Right lobe of liver (tissue), 6 donors: Measurements from ENCODE around the gene PCLAF. TPM values are rescaled to one million over a fixed set of nuclear protein-coding genes. Genes with fewer than 3 reads are reported as not detected.
"Not testable (repeated sequence)": the region's sequence is repeated elsewhere in the genome, so short reads cannot be mapped to it uniquely, and the experiment has no call there.

Source experiments
- ATAC-seq, 4 donors: fragments of 200-7000 bp; cut with Tn5 transposase; one replicate each; pipeline ENCODE4 v1.9.1; 2020; ENCODE audit warnings: mild to moderate bottlenecking in 4 of 4, moderate library complexity in 4 of 4
- DNase-seq, 3 donors: peaks; one replicate each; pipeline ENCODE4 v3.0.0-alpha.2; 2020
- H3K27ac ChIP-seq, 3 donors: fragments of 200-600 bp; one replicate each; pipeline ENCODE4 v1.8.0; 2022
- H3K27me3 ChIP-seq, 2 donors: fragments of 200-600 bp; one replicate each; pipeline ENCODE4 v1.8.0; 2022
- H3K36me3 ChIP-seq, 4 donors: fragments of 200-600 bp; sonication (generic) in 1 of 4; one replicate each; pipeline versions ENCODE4 v1.5.1 to v1.8.0; 2017 to 2022; ENCODE audit warnings: control low read depth in 1 of 4
- H3K4me1 ChIP-seq, 4 donors: fragments of 200-600 bp; sonication (generic) in 1 of 4; one replicate each; pipeline versions ENCODE4 v1.5.1 to v1.8.0; 2017 to 2022; ENCODE audit warnings: control low read depth in 1 of 4
- H3K4me3 ChIP-seq, 3 donors: fragments of 200-600 bp; one replicate each; pipeline ENCODE4 v1.8.0; 2022
- H3K9me3 ChIP-seq, 4 donors: fragments of 200-600 bp; sonication (generic) in 1 of 4; one replicate each; pipeline versions ENCODE4 v1.5.1 to v1.8.0; 2017 to 2022; ENCODE audit warnings: control low read depth in 1 of 4
- CTCF ChIP-seq, 4 donors: fragments of 200-600 bp in 3 of 4; fragments of 450-650 bp in 1 of 4; IDR thresholded peaks; one replicate each; pipeline versions ENCODE4 v1.5.1 to v1.8.0; 2016 to 2022; ENCODE audit warnings: antibody characterized with exemption in 4 of 4, mild to moderate bottlenecking in 2 of 4
- POLR2A ChIP-seq: fragments of 450-650 bp; IDR thresholded peaks from one replicate; pipeline ENCODE4 v1.6.1; 2017; ENCODE audit warnings: antibody characterized with exemption, mild to moderate bottlenecking
- WGBS: methylation state at CpG from one replicate; pipeline ENCODE4 v1.1.6; 2018; ENCODE audit warnings: low coverage, low lambda C conversion rate; ENCODE audit not compliant: insufficient coverage; ENCODE audit errors: missing lambda C conversion rate; 5-methylcytosine and 5-hydroxymethylcytosine counted together
- intact Hi-C, 2 donors: fragments of 100-400 bp; cut with DNase I; formaldehyde crosslinking; loops; one replicate each; pipeline versions ENCODE4 v1.11.2 to v1.14.1; 2022
- total RNA-seq, 6 experiments: library from RNA; depleted of rRNA in 2 of 6; stranded (reverse); fragments of >200 nt in 2 of 6; fragmentation: NEBNext Ultra II Directional in 3 of 6; extraction: Animal tissue kit (Norgen Biotek cat#: 25700) in 3 of 6; gene quantifications; one replicate each; pipeline versions ENCODE4 v1.1.0 to v1.2.4, GENCODE V29; 2016 to 2023
- donor health status: DM: no; HTN: yes; CAD: no.
- donor health status: DM: no; HTN: no; CAD: no.
- donor health status: DM: no; HTN: no; CAD: no.
- donor health status: DM: no; HTN: yes; CAD: no.
- donor health status: DM: no; HTN: yes; CAD: no.

The PCLAF gene
- total RNA-seq, 6 experiments from 2014 or later: 0.60 to 5.6 (median 2.1) TPM

- TF ChIP-seq CTCF (IDR thresholded peaks at IDR 0.05) (no peak), POLR2A (no peak)
- Histone ChIP-seq H3K4me1 (no peaks in the 10 kb centered on the region), H3K36me3 (no peaks in the 10 kb centered on the region), H3K27ac (no peak overlapping the region), H3K4me3 (no peak overlapping the region), H3K9me3 (no peaks in the 10 kb centered on the region), H3K27me3 (no peaks in the 10 kb centered on the region)
- DNase-seq (no peak), ATAC-seq (no peak)
- intact Hi-C loops: no loop called here
- 75% methylated on average over 2 of the region's 2 CpGs for WGBS
These were observed 47.7 kb downstream of the PCLAF start for GRCh38 chr15:64333516-64333915.

- intact Hi-C loops, ATAC-seq, H3K4me1 ChIP-seq, H3K9me3 ChIP-seq, H3K4me3 ChIP-seq, H3K36me3 ChIP-seq, DNase-seq, H3K27me3 ChIP-seq, H3K27ac ChIP-seq: not testable (repeated sequence)
- no CpG with 5 or more reads among the region's 3 CpGs for WGBS
These were observed 49.6 kb downstream of the PCLAF start for GRCh38 chr15:64331668-64332067.

GRCh38 chr15:64326975-64327374, 54.3 kb downstream of the PCLAF start:
- DNase-seq, H3K27me3 ChIP-seq, intact Hi-C loops, H3K4me3 ChIP-seq, H3K36me3 ChIP-seq, H3K27ac ChIP-seq, ATAC-seq, H3K4me1 ChIP-seq, H3K9me3 ChIP-seq: not testable (repeated sequence)
- 67% methylated on average over 3 of the region's 15 CpGs for WGBS

GRCh38 chr15:64326458-64326857, 54.8 kb downstream of the PCLAF start:
- WGBS: 96% methylated on average over 6 of the region's 20 CpGs
- DNase-seq, H3K27me3 ChIP-seq, H3K4me3 ChIP-seq, ATAC-seq, H3K36me3 ChIP-seq, H3K4me1 ChIP-seq, H3K27ac ChIP-seq, intact Hi-C loops, H3K9me3 ChIP-seq: not testable (repeated sequence)

GRCh38 chr15:64324165-64324877, 56.9 kb downstream of the PCLAF start:
- 90% methylated on average over 4 of the region's 5 CpGs for WGBS
- Histone ChIP-seq H3K9me3 (no peaks in the 10 kb centered on the region), H3K4me3 (no peak overlapping the region), H3K36me3 (no peaks in the 10 kb centered on the region), H3K4me1 (no peaks in the 10 kb centered on the region), H3K27me3 (no peaks in the 10 kb centered on the region), H3K27ac (no peak overlapping the region)
- TF ChIP-seq CTCF (IDR thresholded peaks at IDR 0.05) (no peak), POLR2A (no peak)
- no peak for ATAC-seq
- intact Hi-C loops: no loop called here
- DNase-seq: no peak

GRCh38 chr15:64315216-64315615, 66.0 kb downstream of the PCLAF start:
- Histone ChIP-seq H3K36me3 (no peaks in the 10 kb centered on the region), H3K9me3 (no peaks in the 10 kb centered on the region), H3K4me1 (no peaks in the 10 kb centered on the region), H3K27me3 (no peaks in the 10 kb centered on the region), H3K4me3 (no peak overlapping the region), H3K27ac (no peak overlapping the region)
- intact Hi-C loops: no loop called here
- WGBS: 76% methylated on average over 4 of the region's 4 CpGs
- ATAC-seq: no peak
- TF ChIP-seq POLR2A (no peak), CTCF (IDR thresholded peaks at IDR 0.05) (no peak)
- no peak for DNase-seq
